Measurements from ENCODE around the gene ATXN7L1.

DNA sequence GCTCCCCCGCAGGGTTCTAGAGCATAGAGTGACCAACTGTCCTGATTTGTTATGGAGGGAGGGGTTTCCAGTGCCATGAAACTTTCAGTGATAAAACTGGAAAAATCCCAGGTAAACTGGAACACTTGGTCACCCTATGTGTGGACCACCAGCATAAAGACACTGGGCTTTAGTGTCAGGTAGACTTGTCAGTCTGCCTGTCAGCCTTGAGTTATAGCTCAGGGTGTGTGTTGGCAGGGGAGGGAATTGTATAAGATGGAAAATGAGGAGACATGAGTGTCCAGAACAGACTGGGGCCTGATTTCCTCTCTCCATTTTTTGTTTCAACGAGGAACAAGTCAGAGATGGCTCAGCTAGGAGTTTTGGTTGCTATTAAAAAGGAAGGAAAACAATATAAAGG is 284.9 kb downstream of the ATXN7L1 start:
- TF ChIP-seq EZH2phosphoT487 (IDR thresholded peaks at IDR 0.05; ENCODE audit: low read depth) = no peak
- TF ChIP-seq, protein P1, sequence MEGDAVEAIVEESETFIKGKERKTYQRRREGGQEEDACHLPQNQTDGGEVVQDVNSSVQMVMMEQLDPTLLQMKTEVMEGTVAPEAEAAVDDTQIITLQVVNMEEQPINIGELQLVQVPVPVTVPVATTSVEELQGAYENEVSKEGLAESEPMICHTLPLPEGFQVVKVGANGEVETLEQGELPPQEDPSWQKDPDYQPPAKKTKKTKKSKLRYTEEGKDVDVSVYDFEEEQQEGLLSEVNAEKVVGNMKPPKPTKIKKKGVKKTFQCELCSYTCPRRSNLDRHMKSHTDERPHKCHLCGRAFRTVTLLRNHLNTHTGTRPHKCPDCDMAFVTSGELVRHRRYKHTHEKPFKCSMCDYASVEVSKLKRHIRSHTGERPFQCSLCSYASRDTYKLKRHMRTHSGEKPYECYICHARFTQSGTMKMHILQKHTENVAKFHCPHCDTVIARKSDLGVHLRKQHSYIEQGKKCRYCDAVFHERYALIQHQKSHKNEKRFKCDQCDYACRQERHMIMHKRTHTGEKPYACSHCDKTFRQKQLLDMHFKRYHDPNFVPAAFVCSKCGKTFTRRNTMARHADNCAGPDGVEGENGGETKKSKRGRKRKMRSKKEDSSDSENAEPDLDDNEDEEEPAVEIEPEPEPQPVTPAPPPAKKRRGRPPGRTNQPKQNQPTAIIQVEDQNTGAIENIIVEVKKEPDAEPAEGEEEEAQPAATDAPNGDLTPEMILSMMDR (IDR thresholded peaks at IDR 0.05; ENCODE audit: low read depth, low read length) = no peak

All from OCI-LY3 (cell line).